C4-2B (cell line): Measurements from ENCODE around the gene IZUMO4.

Experiments
- H3K27ac ChIP-seq: fragments of 450-650 bp; 2 replicates; pipeline ENCODE4 v1.5.1; 2017
- CTCF ChIP-seq: fragments of 450-650 bp; conservative IDR thresholded peaks from 2 replicates; pipeline ENCODE4 v1.5.1; 2017; ENCODE audit warnings: mild to moderate bottlenecking
- ZFX ChIP-seq: fragments of 450-650 bp; IDR thresholded peaks from 2 replicates; pipeline ENCODE4 v1.6.1; 2017

IZUMO4 gene

GRCh38 chr19:2132731-2133490, 36.2 kb downstream of the IZUMO4 start:
- TF ChIP-seq CTCF (no peak), ZFX (no peak)

DNA sequence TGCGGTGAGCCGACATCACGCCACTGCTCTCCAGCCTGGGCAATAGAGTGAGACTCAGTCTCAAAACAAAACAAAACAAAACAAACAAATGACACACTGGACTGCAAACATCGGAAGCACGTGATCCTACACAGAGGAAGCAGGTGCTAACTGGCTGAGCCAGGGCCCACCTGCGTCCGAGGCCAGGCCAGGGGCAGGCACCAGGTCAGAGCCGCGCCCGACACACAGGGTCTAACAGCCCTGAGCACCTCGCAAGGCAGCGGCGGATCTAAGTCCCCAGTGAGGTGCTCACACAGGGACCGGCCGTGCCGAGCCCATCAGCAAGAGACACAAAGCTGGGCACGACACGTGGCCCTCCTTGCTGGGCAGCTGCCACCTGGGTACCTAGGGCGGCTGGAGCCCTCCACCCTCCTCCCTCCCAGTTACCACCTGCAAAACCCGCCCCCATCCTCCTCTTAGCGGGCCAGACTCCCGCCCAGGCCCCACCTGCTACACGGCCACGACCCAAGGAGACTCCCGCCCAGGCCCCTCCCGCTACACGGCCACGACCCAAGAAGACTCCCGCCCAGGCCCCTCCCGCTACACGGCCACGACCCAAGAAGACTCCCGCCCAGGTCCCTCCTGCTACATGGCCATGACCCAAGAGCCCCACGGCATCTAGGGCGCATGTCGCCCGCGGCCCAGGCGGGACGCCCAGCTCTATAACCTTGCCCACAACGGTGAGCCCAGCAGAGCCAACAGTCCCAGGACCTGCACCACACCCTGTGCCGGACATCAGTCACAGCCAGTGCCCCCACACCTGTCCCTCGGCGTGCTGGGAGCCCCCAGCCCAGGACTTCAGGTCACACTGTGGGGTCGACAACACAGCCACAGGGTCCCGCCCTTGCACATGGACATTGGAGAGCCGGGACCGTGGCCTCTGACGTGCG, 39.0 kb downstream of the IZUMO4 start:
- H3K27ac ChIP-seq, result no peak overlapping the region
- TF ChIP-seq CTCF, result no peak
- TF ChIP-seq ZFX, result no peak

More at GRCh38 chr19:2132731-2133490, 36.2 kb downstream of the IZUMO4 start:
- H3K27ac ChIP-seq, result no peak overlapping the region

- H3K27ac ChIP-seq, result no peak overlapping the region
- TF ChIP-seq ZFX (no peak), CTCF (no peak)
Measured at GRCh38 chr19:2136796-2137195, 40.1 kb downstream of the IZUMO4 start.

DNA sequence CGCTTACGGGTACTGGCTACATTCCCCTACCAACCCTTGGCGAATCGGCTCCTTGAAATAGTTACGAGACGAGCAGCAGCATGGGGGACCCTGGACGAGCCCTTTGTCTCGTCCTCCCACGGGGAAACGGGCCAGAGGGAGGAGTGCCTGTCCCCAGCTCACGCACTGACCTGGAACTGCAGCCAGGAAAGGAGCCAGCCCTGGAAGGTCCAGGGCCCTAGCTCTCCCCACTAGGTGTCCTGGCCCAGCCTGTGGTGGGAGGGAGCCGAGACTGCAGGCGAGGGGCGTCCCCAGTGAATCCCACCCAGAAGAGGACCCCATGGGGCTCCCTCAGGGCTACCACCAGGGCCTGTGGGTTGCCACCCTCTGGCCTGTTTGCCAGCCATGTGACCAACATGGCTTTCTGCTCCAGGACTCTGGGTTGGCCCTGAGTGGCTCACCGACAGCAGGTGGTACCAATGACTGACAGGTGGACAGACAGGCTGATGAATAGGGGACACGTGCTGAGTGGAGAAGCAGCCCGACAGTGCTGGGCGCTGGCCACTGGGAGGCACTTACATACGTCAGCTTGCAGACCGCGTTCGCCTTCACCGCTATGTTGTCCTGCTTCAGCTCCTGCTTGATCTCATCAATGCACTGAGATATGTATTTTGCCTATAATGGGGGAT, 41.5 kb downstream of the IZUMO4 start:
- no peak overlapping the region for H3K27ac ChIP-seq
- TF ChIP-seq ZFX, result no peak
- no peak for TF ChIP-seq CTCF

DNA sequence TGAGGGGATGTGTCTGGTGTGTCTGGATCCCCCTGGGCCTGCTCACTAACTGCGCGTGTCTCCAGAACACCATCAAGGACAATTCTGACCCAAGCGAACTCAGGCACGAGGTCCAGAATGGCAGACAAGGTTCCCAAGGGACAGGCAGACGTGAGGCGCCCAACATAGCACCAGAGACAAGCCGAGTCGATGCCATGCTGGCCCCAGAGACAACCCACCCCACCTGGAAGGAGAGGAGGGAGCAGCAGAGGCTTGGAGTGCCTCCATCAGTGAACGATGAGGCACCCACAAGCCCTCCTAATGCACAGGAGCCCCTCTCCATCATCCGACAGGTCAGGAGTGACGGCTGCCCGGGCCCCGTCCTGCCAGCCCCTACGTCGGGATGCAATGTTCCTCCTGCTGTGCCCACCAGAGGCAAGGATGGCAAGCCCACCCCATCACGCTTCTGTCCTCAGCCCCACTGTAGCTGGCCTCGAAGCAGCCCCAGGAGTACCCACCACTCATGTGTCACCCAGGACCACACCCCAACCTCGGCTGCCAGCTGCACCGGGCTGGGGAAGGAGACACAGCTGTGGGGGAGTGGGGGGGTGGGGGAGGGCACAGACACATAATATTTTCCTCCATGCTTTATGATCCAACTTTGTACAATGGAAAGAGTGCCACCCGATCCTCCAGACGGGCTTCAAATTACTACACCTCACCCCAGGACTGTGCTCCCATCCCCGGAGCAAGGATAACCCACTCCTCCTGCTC, 42.8 kb downstream of the IZUMO4 start:
- no peak for TF ChIP-seq ZFX
- no peak for TF ChIP-seq CTCF
- H3K27ac ChIP-seq, result no peak overlapping the region

GRCh38 chr19:2140138-2140569, 43.4 kb downstream of the IZUMO4 start:
- TF ChIP-seq ZFX, result no peak
- TF ChIP-seq CTCF, result no peak
- no peak overlapping the region for H3K27ac ChIP-seq
